ENCODE results near the gene ATG9B. TPM values are rescaled to one million over a fixed set of nuclear protein-coding genes. Genes with fewer than 3 reads are reported as not detected.
A peak's percentile ranks its signal among the peaks of the same experiment; 100 is the strongest.

ATG9B gene
- total RNA-seq, 1 donor from 2014 or later: 0.85 TPM

DNA sequence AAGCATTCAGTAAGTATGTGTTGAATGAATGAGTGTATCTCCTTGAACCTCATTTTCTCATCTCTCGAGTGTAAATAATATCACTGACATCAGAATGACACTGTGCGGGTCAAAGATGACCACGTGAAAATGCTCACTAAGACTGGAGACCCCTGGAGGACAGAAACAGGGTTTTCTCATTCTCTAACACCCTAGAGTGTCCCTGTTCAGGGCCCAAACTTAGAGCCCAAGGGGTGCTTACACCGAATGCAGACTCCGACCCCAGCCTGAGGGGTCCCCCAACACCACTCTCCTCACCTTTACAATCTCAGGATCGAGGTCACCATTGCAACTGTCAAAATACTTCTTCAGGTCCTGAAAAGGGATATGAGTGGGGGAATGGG lies 32.0 kb upstream of the ATG9B start:
- H3K4me1 Mint-ChIP-seq (ENCODE audit: unreplicated experiment): peaks cover 35% of the 10 kb centered on the region
- peaks cover 11% of the 10 kb centered on the region for H3K36me3 Mint-ChIP-seq (ENCODE audit: low read depth, unreplicated experiment)
- H3K4me3 Mint-ChIP-seq (ENCODE audit: unreplicated experiment): peak overlapping the region; percentile 96
- TF ChIP-seq CTCF (IDR thresholded peaks at IDR 0.05; ENCODE audit: unreplicated experiment): no peak
- no peaks in the 10 kb centered on the region for H3K9me3 Mint-ChIP-seq (ENCODE audit: unreplicated experiment)
- DNase-seq (ENCODE audit: low spot score): no peak
- peaks cover 18% of the 10 kb centered on the region for H3K27me3 Mint-ChIP-seq (ENCODE audit: unreplicated experiment)
- H3K27ac Mint-ChIP-seq (ENCODE audit: unreplicated experiment): no peak overlapping the region

- H3K27me3 Mint-ChIP-seq (ENCODE audit: unreplicated experiment): peaks cover 30% of the 10 kb centered on the region
- TF ChIP-seq CTCF (IDR thresholded peaks at IDR 0.05; ENCODE audit: unreplicated experiment): no peak
- peaks cover 11% of the 10 kb centered on the region for H3K36me3 Mint-ChIP-seq (ENCODE audit: low read depth, unreplicated experiment)
- H3K27ac Mint-ChIP-seq (ENCODE audit: unreplicated experiment): no peak overlapping the region
- no peaks in the 10 kb centered on the region for H3K9me3 Mint-ChIP-seq (ENCODE audit: unreplicated experiment)
- no peak overlapping the region for H3K4me3 Mint-ChIP-seq (ENCODE audit: unreplicated experiment)
- DNase-seq (ENCODE audit: low spot score): no peak
- H3K4me1 Mint-ChIP-seq (ENCODE audit: unreplicated experiment): peaks cover 35% of the 10 kb centered on the region
Observed at GRCh38 chr7:151053751-151054150, 29.5 kb upstream of the ATG9B start.

GRCh38 chr7:151053096-151053495 lies 28.8 kb upstream of the ATG9B start:
- Mint-ChIP-seq H3K4me3 (ENCODE audit: unreplicated experiment) (no peak overlapping the region), H3K4me1 (ENCODE audit: unreplicated experiment) (peaks cover 31% of the 10 kb centered on the region), H3K27me3 (ENCODE audit: unreplicated experiment) (peaks cover 30% of the 10 kb centered on the region), H3K9me3 (ENCODE audit: unreplicated experiment) (no peaks in the 10 kb centered on the region), H3K36me3 (ENCODE audit: low read depth, unreplicated experiment) (peaks cover 11% of the 10 kb centered on the region), H3K27ac (ENCODE audit: unreplicated experiment) (no peak overlapping the region)
- no peak for DNase-seq (ENCODE audit: low spot score)
- TF ChIP-seq CTCF (IDR thresholded peaks at IDR 0.05; ENCODE audit: unreplicated experiment): no peak

DNA sequence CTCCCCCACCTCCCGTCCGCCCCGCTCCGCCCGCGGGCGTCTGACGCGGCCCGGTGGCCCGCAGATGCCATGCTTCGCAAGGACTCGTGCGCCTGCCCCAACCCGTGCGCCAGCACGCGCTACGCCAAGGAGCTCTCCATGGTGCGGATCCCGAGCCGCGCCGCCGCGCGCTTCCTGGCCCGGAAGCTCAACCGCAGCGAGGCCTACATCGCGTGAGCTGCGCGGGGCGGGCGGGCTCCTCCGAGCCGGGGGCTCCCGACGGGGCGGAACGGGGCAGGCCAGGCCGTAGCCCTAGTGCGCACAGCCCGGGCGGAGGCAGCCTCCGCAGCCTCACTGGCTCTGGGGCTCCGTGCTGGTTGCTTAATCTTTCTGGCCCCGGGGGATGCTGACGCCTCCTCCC lies 26.8 kb upstream of the ATG9B start:
- TF ChIP-seq CTCF (IDR thresholded peaks at IDR 0.05; ENCODE audit: unreplicated experiment): no peak
- peaks cover 30% of the 10 kb centered on the region for H3K27me3 Mint-ChIP-seq (ENCODE audit: unreplicated experiment)
- H3K4me1 Mint-ChIP-seq (ENCODE audit: unreplicated experiment): peaks cover 18% of the 10 kb centered on the region
- DNase-seq (ENCODE audit: low spot score): peak; percentile 88
- H3K9me3 Mint-ChIP-seq (ENCODE audit: unreplicated experiment): no peaks in the 10 kb centered on the region
- no peak overlapping the region for H3K4me3 Mint-ChIP-seq (ENCODE audit: unreplicated experiment)
- no peak overlapping the region for H3K27ac Mint-ChIP-seq (ENCODE audit: unreplicated experiment)
- peaks cover 11% of the 10 kb centered on the region for H3K36me3 Mint-ChIP-seq (ENCODE audit: low read depth, unreplicated experiment)

DNA sequence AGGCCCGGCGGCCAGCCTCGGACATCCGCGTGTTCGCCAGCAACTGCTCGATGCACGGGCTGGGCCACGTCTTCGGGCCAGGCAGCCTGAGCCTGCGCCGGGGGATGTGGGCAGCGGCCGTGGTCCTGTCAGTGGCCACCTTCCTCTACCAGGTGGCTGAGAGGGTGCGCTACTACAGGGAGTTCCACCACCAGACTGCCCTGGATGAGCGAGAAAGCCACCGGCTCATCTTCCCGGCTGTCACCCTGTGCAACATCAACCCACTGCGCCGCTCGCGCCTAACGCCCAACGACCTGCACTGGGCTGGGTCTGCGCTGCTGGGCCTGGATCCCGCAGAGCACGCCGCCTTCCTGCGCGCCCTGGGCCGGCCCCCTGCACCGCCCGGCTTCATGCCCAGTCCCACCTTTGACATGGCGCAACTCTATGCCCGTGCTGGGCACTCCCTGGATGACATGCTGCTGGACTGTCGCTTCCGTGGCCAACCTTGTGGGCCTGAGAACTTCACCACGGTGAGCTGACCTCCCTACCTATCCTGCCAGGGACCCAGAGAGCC lies 24.7 kb upstream of the ATG9B start:
- peaks cover 16% of the 10 kb centered on the region for H3K4me1 Mint-ChIP-seq (ENCODE audit: unreplicated experiment)
- no peak overlapping the region for H3K27ac Mint-ChIP-seq (ENCODE audit: unreplicated experiment)
- H3K4me3 Mint-ChIP-seq (ENCODE audit: unreplicated experiment): no peak overlapping the region
- no peak for DNase-seq (ENCODE audit: low spot score)
- no peak for TF ChIP-seq CTCF (IDR thresholded peaks at IDR 0.05; ENCODE audit: unreplicated experiment)
- peaks cover 6% of the 10 kb centered on the region for H3K36me3 Mint-ChIP-seq (ENCODE audit: low read depth, unreplicated experiment)
- no peaks in the 10 kb centered on the region for H3K9me3 Mint-ChIP-seq (ENCODE audit: unreplicated experiment)
- peaks cover 26% of the 10 kb centered on the region for H3K27me3 Mint-ChIP-seq (ENCODE audit: unreplicated experiment)

Data from endothelial cell (in vitro differentiated cells).